Skin epidermis (tissue), 12 donors: ENCODE measurements around the gene MT3.

Experiments used
- H3K27ac ChIP-seq, 21 experiments: fragments of 200-600 bp; sonication (generic) in 11 of 21; one replicate each; pipeline ENCODE4 v1.5.0; 2020; ENCODE audit warnings: mild to moderate bottlenecking in 3 of 21, inconsistent platforms in 2 of 21, moderate library complexity in 2 of 21
- H3K4me3 ChIP-seq, 7 experiments: fragments of 200-600 bp; sonication (generic) in 2 of 7; one replicate each; pipeline ENCODE4 v1.5.0; 2020; ENCODE audit warnings: inconsistent platforms in 2 of 7, mild to moderate bottlenecking in 2 of 7, moderate library complexity in 1 of 7

MT3 gene

DNA sequence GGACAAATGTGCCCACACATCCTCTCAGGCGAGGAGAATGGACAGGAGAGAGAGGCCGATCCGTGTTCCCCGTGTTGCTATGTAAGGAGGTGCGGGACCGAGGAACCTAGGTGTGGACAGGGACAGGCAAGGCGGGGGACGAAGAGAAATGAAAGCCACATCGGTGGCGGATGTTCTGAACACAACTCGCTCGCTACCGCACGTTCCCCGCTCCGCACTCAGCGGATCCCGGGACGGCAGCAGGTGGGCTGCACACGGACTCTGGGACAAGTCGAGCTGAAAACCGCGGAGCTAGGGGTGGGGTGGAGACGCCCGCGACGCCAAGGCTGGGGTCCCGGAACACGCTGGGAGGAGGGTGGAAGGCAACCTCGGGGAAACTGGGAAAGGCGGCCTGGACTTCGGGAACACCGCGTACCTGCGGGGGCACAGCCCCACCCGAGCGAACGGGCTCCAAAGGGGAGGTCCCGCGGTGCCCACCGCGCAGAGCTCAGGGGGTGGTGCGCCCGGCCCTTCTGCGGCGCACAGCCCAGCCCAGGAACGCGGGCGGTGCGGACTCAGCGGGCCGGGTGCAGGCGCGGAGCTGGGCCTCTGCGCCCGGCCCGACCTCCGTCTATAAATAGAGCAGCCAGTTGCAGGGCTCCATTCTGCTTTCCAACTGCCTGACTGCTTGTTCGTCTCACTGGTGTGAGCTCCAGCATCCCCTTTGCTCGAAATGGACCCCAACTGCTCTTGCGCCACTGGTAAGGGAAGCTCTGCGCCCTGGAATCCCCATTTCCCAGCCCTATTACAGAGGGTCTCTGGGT, 36.0 kb downstream of the MT3 start, which contains the start of gene MT1E:
Gene MT1E, plus strand, starts transcription at position 642 of the 803 bp plus-strand sequence. Its CDS starts 71 bp downstream, at position 713.
- peak within 1 kb of the TSS; percentile 30 to 65 (median 52) for H3K4me3 ChIP-seq
- peak within 1 kb of the TSS; percentile 62 to 96 (median 85) for H3K27ac ChIP-seq

DNA sequence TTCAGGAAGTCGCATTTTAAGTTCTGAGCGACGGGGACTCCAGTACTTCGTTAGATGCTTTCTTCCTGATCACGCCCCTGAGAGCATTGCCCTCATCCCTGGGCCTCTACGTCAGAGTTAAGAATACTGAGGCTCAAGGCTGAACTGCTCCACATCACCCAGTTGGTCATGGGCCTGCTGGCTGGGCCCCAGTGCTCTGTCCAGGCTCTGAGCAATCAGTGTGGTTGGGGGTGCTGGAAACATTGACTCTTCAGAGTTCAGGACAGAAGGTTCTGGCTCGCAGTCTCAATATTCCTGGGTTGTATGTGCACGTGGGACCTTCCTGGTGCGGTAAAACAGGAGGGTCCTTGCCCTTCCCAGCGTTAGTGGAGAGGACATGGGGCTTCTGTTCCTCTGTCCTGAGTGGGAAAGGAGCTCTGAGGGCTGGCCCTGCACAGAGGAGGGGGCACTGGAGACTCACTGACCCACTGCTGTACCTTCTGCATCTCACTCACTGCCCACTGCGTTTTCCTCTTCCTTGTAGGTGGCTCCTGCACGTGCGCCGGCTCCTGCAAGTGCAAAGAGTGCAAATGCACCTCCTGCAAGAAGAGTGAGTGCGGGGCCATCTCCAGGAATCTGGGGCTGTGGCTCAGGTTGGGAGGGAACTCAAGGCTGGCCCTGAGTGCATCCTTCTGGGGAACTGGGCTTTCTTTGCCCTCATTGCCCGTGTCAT, 36.8 kb downstream of the MT3 start:
- Histone ChIP-seq H3K27ac (peak overlapping the region; percentile 62 to 96 (median 85)), H3K4me3 (peak overlapping the region; percentile 30 to 65 (median 52))

DNA sequence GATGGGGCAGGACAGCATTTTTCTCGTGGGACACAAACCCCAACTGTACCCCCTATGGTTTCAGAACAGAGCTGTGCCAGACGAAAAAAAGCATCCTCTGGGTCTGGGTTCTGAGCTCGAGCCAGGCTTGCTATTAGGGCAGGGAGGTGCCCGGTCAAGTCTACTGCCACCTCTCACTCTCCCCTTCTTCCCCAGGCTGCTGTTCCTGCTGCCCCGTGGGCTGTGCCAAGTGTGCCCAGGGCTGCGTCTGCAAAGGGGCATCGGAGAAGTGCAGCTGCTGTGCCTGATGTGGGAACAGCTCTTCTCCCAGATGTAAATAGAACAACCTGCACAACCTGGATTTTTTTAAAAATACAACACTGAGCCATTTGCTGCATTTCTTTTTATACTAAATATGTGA, 37.4 kb downstream of the MT3 start:
- H3K27ac ChIP-seq = peak overlapping the region in 17 of 21 experiments; percentile 79 to 96 (median 88)
- H3K4me3 ChIP-seq = peak overlapping the region; percentile 30 to 65 (median 52)

DNA sequence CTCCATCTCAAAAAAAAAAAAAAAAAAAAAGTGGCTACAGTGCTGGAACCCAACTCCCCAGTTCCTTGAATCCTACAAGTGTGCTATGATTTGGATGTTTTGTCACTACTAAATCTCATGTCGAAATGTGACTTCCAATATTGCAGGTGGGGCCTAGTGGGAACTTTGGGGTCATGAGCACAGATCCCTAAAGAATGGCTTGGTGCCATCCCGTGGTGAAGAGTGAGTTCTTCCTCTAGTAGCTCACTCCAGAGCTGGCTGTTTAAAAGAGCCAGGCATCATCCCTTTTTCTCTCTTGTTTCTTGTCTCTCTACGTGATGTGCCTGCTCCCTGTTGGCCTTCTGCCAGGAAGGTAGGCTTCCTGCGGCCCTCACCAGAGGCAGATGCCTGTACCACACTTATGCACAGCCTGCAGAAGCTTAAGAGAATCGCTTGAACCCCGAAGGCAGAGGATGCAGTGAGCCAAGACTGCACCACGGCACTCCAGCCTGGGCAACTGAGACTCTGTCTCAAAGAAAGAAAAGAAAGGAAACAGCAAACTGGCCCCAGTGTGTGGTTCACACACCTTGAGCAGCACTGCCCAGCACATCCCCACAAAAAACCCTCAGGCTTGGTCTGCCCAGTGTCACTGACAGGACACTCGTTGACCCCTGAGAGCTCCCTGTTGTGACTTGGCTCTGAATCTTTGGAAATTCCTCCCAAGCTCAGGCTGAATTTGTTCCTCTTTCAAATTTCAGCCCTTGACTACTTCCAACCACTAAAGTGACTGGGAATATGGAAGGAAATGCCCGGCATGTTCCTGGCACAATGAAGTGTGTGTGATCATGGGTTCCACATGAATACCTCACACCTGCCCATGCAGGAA, 39.4 kb downstream of the MT3 start:
- H3K4me3 ChIP-seq = no peak overlapping the region
- H3K27ac ChIP-seq = peak overlapping the region in 4 of 21 experiments; percentile 3 to 41 (median 40)

DNA sequence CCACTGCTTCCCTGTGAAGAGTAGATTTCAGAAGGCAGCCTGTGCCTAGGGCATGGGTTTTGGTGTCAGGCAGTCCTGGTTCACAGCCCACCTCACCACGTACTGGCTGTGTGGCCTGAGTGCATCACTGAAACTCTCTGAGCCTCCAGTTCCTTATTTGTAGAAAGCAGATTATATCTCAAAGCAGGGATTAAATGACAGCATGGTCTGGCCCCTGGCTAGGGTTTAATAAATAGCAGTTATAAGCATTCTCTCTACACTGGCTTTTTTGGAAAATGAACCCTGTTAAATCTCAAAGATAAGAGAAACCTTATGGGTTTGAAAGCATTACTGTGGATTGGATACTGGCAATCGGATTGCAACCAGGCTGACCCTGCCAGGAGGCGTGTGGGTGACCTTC, 40.2 kb downstream of the MT3 start:
- H3K27ac ChIP-seq = peak overlapping the region in 2 of 21 experiments; percentile 40

DNA sequence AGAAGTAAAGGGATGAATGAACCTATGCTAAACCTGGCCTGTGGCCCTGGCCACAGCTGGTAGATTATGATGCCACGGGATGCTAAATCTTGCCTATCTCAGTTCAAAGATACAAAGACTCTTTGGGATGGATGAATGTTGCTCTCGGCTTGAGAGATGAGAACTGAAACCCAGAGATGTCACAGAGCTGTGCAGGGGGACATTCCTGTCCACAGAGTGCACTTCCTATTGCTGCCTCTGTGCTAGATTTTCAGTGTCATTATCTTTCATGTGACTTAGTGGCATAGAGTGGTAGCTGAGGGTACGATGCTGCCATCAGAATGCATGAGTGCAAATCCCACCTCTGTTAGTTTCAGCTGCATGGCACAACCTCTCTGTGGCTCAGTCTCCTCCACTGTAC, 40.8 kb downstream of the MT3 start:
- Histone ChIP-seq H3K27ac (no peak overlapping the region), H3K4me3 (no peak overlapping the region)

More for the DNA sequence above, 40.2 kb downstream of the MT3 start:
- no peak overlapping the region for H3K4me3 ChIP-seq

DNA sequence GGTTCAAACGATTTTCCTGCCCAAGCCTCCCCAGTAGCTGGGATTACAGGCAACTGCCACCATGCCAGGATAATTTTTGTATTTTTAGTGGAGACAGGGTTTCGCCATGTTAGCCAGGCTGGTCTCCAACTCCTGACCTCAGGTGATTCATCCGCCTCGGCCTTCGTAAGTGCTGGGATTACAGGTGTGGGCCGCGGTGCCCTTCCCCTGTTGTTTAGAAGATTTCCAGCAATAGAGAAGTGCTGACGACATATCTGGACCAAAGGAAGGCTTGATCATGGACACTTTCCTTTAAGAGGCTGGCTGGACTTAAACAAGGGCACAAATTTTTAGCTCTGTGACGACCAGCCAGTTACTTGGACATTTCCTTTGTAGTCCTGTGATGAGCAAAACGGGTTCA, 41.9 kb downstream of the MT3 start:
- Histone ChIP-seq H3K27ac (peak overlapping the region in 9 of 21 experiments; percentile 31 to 90 (median 66)), H3K4me3 (no peak overlapping the region)

DNA sequence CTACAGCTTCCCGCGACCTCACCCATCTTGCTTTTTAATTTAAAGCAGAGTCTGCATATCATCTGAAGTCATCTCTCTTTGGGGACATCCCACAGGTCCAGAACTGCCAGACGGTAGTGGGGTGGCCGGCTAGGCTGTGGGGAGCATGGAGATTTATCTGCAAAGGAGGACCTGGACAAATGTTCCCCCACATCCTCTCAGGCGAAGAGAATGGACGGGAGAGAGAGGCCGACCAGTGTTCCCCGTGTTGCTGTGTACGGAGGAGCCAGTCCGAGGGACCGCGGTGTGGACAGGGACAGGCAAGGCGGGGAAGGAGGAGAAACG, 42.5 kb downstream of the MT3 start:
- peak overlapping the region; percentile 19 to 47 (median 32) for H3K4me3 ChIP-seq
- H3K27ac ChIP-seq = peak overlapping the region in 19 of 21 experiments; percentile 22 to 90 (median 57)

DNA sequence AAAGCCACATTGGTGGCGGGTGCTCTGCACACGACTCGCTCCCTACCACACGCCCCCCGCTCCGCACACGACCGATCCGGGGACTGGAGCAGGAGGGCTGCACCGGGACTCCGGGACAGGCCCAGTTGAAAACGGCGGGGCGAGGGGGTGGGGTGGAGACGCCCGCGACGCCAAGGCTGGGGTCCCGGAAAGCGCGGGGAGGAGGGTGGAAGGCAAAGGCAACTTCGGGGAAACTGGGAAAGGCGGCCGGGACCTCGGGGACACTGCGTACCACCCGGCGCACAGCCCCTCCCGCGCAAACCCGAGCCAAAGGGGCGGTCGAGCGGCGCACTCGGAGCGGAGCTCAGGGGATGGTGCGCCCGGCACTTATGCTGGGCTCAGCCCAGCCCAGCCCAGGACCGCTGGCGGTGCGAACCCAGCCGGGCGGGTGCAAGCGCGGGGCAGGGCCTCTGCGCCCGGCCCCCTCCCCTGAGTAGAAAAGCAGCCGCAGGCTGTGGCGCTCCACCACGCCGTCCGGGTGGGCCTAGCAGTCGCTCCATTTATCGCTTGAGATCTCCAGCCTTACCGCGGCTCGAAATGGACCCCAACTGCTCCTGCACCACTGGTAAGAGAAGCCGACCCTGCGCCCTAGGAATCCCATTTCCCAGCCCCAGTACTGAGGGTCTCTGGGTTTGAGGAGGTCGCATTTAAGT, 43.0 kb downstream of the MT3 start, which contains the start of gene MT1M:
Gene MT1M, plus strand, starts transcription at position 504 of the 692 bp plus-strand sequence. Its CDS starts 73 bp downstream, at position 577.
- Histone ChIP-seq H3K4me3 (peak within 1 kb of the TSS; percentile 19 to 47 (median 32)), H3K27ac (peak within 1 kb of the TSS in 19 of 21 experiments; percentile 31 to 90 (median 59))

DNA sequence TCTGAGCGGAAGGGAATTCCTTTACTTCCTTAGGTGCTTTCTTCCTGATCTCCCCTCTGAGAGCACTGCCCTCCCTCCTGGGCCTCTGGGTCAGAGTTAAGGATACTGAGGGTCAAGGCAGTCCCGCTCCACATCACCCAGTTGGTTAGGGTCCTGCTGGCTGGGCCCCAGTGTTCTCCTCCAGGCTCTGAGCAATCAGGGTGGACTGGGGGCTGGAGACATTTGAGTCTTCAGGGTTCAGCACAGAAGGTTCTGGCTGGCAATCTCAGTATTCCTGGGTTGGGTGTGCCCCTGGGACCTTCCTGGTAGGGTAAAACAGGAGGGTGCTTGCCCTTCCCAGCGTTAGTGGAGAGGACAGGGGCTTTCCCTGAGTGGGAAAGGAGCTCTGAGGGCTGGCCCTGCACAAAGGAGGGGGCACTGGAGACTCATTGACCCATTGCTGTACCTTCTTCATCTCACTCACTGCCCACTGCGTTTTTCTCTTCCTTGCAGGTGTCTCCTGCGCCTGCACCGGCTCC, 43.6 kb downstream of the MT3 start:
- Histone ChIP-seq H3K27ac (peak overlapping the region in 16 of 21 experiments; percentile 31 to 90 (median 60)), H3K4me3 (peak overlapping the region; percentile 19 to 47 (median 32))

DNA sequence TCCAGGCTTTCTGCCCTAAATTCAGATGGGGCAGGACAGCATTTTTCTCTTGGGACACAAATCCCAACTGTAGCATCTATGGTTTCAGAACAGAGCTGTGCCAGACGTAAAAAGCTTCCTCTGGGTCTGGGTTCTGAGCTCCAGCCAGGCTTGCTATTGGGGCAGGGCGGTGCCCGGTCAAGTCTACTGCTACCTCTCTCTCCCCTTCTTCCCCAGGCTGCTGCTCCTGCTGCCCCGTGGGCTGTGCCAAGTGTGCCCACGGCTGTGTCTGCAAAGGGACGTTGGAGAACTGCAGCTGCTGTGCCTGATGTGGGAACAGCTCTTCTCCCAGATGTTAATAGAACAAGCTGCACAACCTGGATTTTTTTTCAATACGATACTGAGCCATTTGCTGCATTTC, 44.2 kb downstream of the MT3 start:
- H3K27ac ChIP-seq = peak overlapping the region in 8 of 21 experiments; percentile 11 to 90 (median 70)

DNA sequence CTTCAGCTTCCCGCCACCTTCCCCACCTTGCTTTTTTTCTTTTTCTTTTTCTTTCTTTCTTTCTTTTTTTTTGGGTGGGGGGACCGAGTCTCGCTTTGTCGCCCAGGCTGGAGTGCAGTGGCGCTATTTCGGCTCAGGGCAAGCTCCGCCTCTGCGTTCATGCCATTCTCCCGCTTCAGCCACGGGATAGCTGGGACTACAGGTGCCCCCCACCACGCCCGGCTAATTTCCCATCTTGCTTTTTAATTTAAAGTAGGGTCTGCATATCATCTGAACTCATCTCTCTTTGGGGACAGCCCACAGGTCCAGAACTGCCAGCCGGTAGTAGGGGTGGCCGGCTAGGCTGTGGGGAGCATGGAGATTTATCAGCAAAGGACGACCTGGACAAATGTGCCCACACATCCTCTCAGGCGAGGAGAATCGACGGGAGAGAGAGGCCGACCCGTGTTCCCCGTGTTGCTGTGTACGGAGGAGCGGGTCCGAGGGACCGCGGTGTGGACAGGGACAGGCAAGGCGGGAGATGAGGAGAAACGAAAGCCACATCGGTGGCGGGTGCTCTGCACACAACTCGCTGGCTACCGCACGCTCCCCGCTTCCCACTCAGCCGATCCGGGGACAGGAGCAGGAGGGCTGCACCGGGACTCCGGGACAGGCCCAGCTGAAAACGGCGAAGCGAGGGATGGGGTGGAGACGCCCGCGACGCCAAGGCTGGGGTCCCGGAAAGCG, 45.5 kb downstream of the MT3 start:
- H3K27ac ChIP-seq = no peak overlapping the region
- H3K4me3 ChIP-seq = no peak overlapping the region

More for the DNA sequence above, 44.2 kb downstream of the MT3 start:
- H3K4me3 ChIP-seq = peak overlapping the region in 2 of 7 experiments; percentile 6 to 47

DNA sequence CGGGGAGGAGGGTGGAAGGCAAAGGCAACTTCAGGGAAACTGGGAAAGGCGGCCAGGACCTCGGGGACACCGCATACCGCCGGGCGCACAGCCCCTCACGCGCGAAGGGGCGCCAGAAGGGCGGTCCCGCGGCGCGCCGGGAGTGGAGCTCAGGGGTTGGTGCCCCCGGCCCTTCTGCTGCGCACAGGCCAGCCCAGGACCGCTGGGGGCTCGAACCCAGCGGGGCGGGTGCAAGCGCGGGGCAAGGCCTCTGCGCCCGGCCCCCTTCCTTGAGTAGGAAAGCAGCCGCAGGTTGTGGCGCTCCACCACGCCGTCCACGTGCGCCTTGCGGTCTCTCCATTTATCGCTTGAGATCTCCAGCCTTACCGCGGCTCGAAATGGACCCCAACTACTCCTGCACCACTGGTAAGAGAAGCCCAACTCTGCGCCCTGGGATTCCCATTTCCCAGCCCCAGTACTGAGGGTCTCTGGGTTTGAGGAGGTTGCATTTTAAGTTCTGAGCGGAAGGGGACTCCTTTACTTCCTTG, 46.2 kb downstream of the MT3 start:
- no peak overlapping the region for H3K4me3 ChIP-seq
- H3K27ac ChIP-seq = no peak overlapping the region

DNA sequence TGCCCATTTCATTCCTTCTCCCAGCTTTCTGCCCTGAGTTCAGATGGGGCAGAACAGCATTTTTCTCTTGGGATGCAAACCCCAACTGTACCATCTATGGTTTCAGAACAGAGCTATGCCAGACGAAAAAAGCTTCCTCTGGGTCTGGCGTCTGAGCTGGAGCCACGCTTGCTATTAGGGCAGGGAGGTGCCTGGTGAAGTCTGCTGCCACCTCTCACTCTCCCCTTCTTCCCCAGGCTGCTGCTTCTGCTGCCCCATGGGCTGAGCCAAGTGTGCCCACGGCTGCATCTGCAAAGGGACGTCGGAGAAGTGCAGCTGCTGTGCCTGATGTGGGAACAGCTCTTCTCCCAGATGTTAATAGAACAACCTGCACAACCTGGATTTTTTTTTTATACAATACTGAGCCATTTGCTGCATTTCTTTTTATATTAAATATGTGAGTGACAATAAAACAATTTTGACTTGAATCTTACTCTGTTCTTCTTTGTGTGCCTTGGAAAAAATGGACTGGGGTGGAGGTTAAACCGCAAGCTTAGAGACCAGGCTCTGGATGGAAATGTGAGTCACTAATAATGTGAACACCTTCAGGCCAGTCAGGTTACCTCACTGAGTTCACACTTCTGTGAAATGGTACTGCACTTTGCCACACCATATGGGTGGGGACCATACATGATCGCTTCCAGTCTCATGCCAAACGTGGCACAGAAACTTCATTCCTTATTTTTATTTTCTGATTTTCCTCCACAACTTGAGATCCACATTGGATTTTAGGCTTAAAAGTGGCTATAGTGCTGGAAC, 47.5 kb downstream of the MT3 start:
- no peak overlapping the region for H3K27ac ChIP-seq
- H3K4me3 ChIP-seq = no peak overlapping the region

DNA sequence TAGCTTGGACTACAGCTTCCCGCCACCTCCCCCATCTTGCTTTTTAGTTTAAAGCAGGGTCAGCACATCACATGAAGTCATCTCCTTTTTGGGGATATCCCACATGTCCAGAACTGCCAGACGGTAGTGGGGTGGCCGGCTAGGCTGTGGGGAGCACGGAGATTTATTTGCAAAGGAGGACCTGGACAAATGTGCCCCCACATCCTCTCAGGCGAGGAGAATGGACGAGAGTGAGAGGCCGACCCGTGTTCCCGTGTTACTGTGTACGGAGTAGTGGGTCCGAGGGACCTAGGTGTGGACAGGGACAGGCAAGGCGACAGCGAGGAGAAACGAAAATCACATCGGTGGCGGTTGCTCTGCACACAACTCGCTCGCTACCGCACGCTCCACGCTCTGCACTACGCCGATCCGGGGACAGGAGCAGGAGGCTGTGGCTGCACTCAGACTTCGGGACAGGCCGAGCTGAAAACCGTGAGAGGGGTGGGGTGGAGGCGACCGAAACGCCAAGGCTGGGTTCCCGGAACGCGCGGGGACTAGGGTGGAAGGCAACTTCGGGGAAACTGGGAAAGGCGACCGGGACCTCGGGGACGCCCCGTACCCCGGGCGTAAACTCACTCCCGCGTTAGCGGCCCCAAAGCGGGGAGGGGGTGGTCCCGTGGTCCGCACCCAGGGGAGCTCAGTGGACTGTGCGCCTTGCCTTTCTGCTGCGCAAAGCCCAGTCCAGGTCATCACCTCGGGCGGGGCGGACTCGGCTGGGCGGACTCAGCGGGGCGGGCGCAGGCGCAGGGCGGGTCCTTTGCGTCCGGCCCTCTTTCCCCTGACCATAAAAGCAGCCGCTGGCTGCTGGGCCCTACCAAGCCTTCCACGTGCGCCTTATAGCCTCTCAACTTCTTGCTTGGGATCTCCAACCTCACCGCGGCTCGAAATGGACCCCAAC, 48.8 kb downstream of the MT3 start, which contains the start of gene MT1A:
Gene MT1A, plus strand, starts transcription at position 853 of the 937 bp plus-strand sequence. Its CDS starts 73 bp downstream, at position 926.
- Histone ChIP-seq H3K4me3 (peak within 1 kb of the TSS; percentile 5 to 33 (median 19)), H3K27ac (peak within 1 kb of the TSS in 8 of 21 experiments; percentile 4 to 63 (median 42))

DNA sequence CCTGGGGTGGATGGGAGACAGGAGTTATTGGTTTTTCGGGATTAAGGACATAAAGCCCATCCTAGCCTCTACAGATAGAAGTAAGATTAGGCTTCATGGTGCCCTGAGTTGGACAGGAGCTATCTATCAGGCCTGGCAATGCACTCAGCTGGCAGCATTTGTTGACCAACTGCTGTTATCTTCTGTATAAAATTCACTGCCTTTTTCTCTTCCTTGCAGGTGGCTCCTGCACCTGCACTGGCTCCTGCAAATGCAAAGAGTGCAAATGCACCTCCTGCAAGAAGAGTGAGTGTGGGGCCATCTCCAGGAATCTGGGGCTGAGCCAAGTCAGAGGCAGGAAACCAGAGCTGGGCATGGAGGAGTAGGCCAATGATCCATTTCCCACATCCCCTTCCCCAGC, 49.7 kb downstream of the MT3 start:
- H3K27ac ChIP-seq = peak overlapping the region in 1 of 21 experiments; percentile 26
- no peak overlapping the region for H3K4me3 ChIP-seq
